ENCODE results near the gene PPP4R2.

The PPP4R2 gene

GRCh38 chr3:72996473-72997333, at the start of gene PPP4R2:
Gene PPP4R2, plus strand, starts transcription at chr3:72996811. Its CDS starts 227 bp downstream, at chr3:72997038.
- peak; percentile 92 for DNase-seq

GRCh38 chr3:72947715-72948490, 48.7 kb upstream of the PPP4R2 start:
- no peak for DNase-seq

GRCh38 chr3:72949016-72949415, 47.6 kb upstream of the PPP4R2 start:
- no peak for DNase-seq

GRCh38 chr3:72950372-72950771, 46.2 kb upstream of the PPP4R2 start:
- no peak for DNase-seq

GRCh38 chr3:72950801-72951200, 45.8 kb upstream of the PPP4R2 start:
- DNase-seq, result no peak

GRCh38 chr3:72951259-72951722, 45.3 kb upstream of the PPP4R2 start:
- DNase-seq, result no peak

- no peak for DNase-seq
These were observed 43.2 kb upstream of the PPP4R2 start for GRCh38 chr3:72953325-72953956.

- DNase-seq, result no peak
These were observed 39.3 kb upstream of the PPP4R2 start for GRCh38 chr3:72957297-72957696.

GRCh38 chr3:72959336-72959735, 37.3 kb upstream of the PPP4R2 start:
- DNase-seq, result no peak

- peak in 1 of 2 donors; percentile 13 for DNase-seq
These were observed 35.6 kb upstream of the PPP4R2 start for GRCh38 chr3:72960812-72961518.

- no peak for DNase-seq
These were observed 34.9 kb upstream of the PPP4R2 start for GRCh38 chr3:72961752-72962151.

- no peak for DNase-seq
These were observed 34.3 kb upstream of the PPP4R2 start for GRCh38 chr3:72962317-72962716.

- no peak for DNase-seq
These were observed 32.0 kb upstream of the PPP4R2 start for GRCh38 chr3:72964633-72965032.

GRCh38 chr3:72968266-72968664, 28.3 kb upstream of the PPP4R2 start:
- DNase-seq, result no peak

- DNase-seq, result no peak
These were observed 26.8 kb upstream of the PPP4R2 start for GRCh38 chr3:72969766-72970165.

GRCh38 chr3:72970942-72971341, 25.7 kb upstream of the PPP4R2 start:
- DNase-seq, result no peak

GRCh38 chr3:72972706-72973030, 23.9 kb upstream of the PPP4R2 start:
- no peak for DNase-seq

GRCh38 chr3:72973031-72973723, 23.4 kb upstream of the PPP4R2 start:
- no peak for DNase-seq

- DNase-seq, result no peak
These were observed 22.8 kb upstream of the PPP4R2 start for GRCh38 chr3:72973786-72974185.

GRCh38 chr3:72974956-72975355, 21.7 kb upstream of the PPP4R2 start:
- no peak for DNase-seq

- DNase-seq, result no peak
These were observed 20.3 kb upstream of the PPP4R2 start for GRCh38 chr3:72976281-72976741.

Data from CD4-positive, alpha-beta T cell treated with Interleukin-1 beta for 1 hour (primary cell).